Panc1 (cell line): ENCODE data around the gene GPC3. TPM values are rescaled to one million over a fixed set of nuclear protein-coding genes. Genes with fewer than 3 reads are reported as not detected.

Experiments
- ATAC-seq: fragments of 200-7000 bp; cut with Tn5 transposase; 2 replicates; pipeline ENCODE4 v1.9.1; 2020; ENCODE audit warnings: mild to moderate bottlenecking, moderate library complexity
- BruUV-seq: library from RNA; stranded (reverse); fragments of 400-500 nt; replicated peaks from 2 replicates; lab custom pipeline; 2021; lab: Mats Ljungman, UMichigan
- CTCF ChIA-PET: fragments of 300-600 bp; sonication (Branson Sonifier 250); formaldehyde crosslinking; loops from one replicate; lab custom pipeline; 2022; ENCODE audit warnings: antibody characterized with exemption; lab: Charles Lee
- POLR2A ChIA-PET: fragments of 300-600 bp; sonication (Branson Sonifier 250); formaldehyde crosslinking; loops from one replicate; lab custom pipeline; 2022; ENCODE audit warnings: antibody characterized with exemption; lab: Charles Lee
- DNase-seq: peaks from one replicate; pipeline ENCODE4 v3.0.0-alpha.2; 2010; ENCODE audit warnings: low read depth, low spot score
- H3K27ac ChIP-seq: 2 replicates; pipeline ENCODE4 v1.5.1; 2011; ENCODE audit warnings: mild to moderate bottlenecking, low read length, inconsistent platforms
- H3K27me3 ChIP-seq: fragments of 200-500 bp; sonication (Bioruptor generic); 2 replicates; pipeline ENCODE4 v1.6.0; 2014; ENCODE audit warnings: low read length, inconsistent platforms; ENCODE audit not compliant: control insufficient read depth, insufficient read depth
- H3K36me3 ChIP-seq: fragments of 200-500 bp; sonication (Bioruptor generic); 2 replicates; pipeline ENCODE4 v1.5.1; 2014; ENCODE audit warnings: inconsistent platforms, mild to moderate bottlenecking, low read length, moderate library complexity; ENCODE audit not compliant: control insufficient read depth, insufficient read depth
- H3K4me1 ChIP-seq: 2 replicates; pipeline ENCODE4 v1.5.1; 2011; ENCODE audit warnings: inconsistent platforms, mild to moderate bottlenecking, low read length, moderate library complexity; ENCODE audit not compliant: control insufficient read depth, insufficient read depth
- H3K4me3 ChIP-seq, 2 experiments: 2 replicates each; pipeline ENCODE4 v1.5.1; 2011 to 2012; ENCODE audit warnings: low read depth in 2 of 2, low read length in 2 of 2, mild to moderate bottlenecking in 2 of 2, inconsistent platforms in 1 of 2, moderate library complexity in 1 of 2
- H3K9me3 ChIP-seq: fragments of 200-500 bp; sonication (Bioruptor generic); 2 replicates; pipeline ENCODE4 v1.5.1; 2014; ENCODE audit warnings: low read depth, mild to moderate bottlenecking, inconsistent platforms, low read length, moderate library complexity; ENCODE audit not compliant: control insufficient read depth, insufficient read depth
- POLR2AphosphoS5 ChIP-seq: IDR thresholded peaks from 2 replicates; pipeline ENCODE4 v1.6.1; 2012; ENCODE audit warnings: mild to moderate bottlenecking, low read depth, low read length, moderate library complexity
- SIN3A ChIP-seq: IDR thresholded peaks from 2 replicates; pipeline ENCODE4 v1.6.1; 2012; ENCODE audit warnings: low read depth, mild to moderate bottlenecking, low read length, moderate library complexity, borderline replicate concordance; ENCODE audit not compliant: insufficient read depth
- TCF7L2 ChIP-seq: IDR thresholded peaks from 2 replicates; pipeline ENCODE4 v1.6.1; 2011; ENCODE audit warnings: mild to moderate bottlenecking, low read depth, low read length, inconsistent platforms
- in situ Hi-C: cut with HindIII; loops from 2 replicates; pipeline ENCODE4 v1.10.0; 2016; ENCODE audit warnings: low sequenced_read_pairs, low pct_unique_long_range_greater_than_20kb
- intact Hi-C: fragments of 100-400 bp; cut with micrococcal nuclease; formaldehyde crosslinking; loops from one replicate; pipeline ENCODE4 v1.10.0; 2022; ENCODE audit not compliant: unreplicated experiment
- total RNA-seq: library from RNA; stranded (reverse); gene quantifications from one replicate; pipeline ENCODE4 v1.2.1, GENCODE V29; 2021; ENCODE audit not compliant: unreplicated experiment
- TF ChIP-seq, protein P1 (sequence below), 2 experiments: IDR thresholded peaks; 2 replicates each; pipeline ENCODE4 v1.6.1; 2011 to 2012; ENCODE audit warnings: low read depth in 2 of 2, control low read depth in 1 of 2, low read length in 1 of 2, mild to moderate bottlenecking in 1 of 2, moderate library complexity in 1 of 2; ENCODE audit not compliant: insufficient read depth in 1 of 2
- TF ChIP-seq, protein P2 (sequence below): fragments of 450-650 bp; IDR thresholded peaks from 2 replicates; pipeline ENCODE4 v1.5.1; 2017; ENCODE audit warnings: mild to moderate bottlenecking

GPC3 gene
- total RNA-seq, 1 experiment from 2014 or later, result 0.95 TPM

DNA sequence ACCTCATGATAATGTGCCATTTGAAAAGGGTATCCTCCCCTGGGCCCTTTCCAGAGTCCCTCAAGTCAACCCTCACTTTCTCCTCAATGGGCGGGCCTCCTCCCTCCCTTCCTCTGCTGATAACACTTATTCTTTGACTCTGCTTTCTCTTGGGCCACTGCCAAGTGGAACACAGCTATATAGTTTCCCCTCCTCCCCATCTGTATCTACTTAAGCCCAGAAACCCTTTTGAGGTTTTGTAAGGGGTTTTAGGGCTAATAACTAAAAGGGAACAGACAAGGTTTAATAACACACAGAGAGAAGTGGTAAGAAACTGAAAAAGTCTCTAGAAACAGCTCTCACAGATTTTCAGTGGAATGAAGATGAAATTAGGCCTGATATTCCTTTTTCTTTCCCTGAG lies 116.7 kb downstream of the GPC3 start:
- TF ChIP-seq POLR2AphosphoS5 (no peak), SIN3A (no peak)
- TF ChIP-seq, protein P1, sequence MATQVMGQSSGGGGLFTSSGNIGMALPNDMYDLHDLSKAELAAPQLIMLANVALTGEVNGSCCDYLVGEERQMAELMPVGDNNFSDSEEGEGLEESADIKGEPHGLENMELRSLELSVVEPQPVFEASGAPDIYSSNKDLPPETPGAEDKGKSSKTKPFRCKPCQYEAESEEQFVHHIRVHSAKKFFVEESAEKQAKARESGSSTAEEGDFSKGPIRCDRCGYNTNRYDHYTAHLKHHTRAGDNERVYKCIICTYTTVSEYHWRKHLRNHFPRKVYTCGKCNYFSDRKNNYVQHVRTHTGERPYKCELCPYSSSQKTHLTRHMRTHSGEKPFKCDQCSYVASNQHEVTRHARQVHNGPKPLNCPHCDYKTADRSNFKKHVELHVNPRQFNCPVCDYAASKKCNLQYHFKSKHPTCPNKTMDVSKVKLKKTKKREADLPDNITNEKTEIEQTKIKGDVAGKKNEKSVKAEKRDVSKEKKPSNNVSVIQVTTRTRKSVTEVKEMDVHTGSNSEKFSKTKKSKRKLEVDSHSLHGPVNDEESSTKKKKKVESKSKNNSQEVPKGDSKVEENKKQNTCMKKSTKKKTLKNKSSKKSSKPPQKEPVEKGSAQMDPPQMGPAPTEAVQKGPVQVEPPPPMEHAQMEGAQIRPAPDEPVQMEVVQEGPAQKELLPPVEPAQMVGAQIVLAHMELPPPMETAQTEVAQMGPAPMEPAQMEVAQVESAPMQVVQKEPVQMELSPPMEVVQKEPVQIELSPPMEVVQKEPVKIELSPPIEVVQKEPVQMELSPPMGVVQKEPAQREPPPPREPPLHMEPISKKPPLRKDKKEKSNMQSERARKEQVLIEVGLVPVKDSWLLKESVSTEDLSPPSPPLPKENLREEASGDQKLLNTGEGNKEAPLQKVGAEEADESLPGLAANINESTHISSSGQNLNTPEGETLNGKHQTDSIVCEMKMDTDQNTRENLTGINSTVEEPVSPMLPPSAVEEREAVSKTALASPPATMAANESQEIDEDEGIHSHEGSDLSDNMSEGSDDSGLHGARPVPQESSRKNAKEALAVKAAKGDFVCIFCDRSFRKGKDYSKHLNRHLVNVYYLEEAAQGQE (IDR thresholded peaks at IDR 0.05; ENCODE audit: insufficient read depth in 1 of 2, low read depth in 2 of 2, low read length in 1 of 2), result no peak
- TF ChIP-seq, protein P2, sequence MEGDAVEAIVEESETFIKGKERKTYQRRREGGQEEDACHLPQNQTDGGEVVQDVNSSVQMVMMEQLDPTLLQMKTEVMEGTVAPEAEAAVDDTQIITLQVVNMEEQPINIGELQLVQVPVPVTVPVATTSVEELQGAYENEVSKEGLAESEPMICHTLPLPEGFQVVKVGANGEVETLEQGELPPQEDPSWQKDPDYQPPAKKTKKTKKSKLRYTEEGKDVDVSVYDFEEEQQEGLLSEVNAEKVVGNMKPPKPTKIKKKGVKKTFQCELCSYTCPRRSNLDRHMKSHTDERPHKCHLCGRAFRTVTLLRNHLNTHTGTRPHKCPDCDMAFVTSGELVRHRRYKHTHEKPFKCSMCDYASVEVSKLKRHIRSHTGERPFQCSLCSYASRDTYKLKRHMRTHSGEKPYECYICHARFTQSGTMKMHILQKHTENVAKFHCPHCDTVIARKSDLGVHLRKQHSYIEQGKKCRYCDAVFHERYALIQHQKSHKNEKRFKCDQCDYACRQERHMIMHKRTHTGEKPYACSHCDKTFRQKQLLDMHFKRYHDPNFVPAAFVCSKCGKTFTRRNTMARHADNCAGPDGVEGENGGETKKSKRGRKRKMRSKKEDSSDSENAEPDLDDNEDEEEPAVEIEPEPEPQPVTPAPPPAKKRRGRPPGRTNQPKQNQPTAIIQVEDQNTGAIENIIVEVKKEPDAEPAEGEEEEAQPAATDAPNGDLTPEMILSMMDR, result no peak
- Histone ChIP-seq H3K36me3 (no peaks in the 10 kb centered on the region), H3K9me3 (no peaks in the 10 kb centered on the region), H3K4me1 (no peaks in the 10 kb centered on the region), H3K27me3 (peaks cover 2% of the 10 kb centered on the region; the same call in 1 of the 2 replicates), H3K27ac (no peak overlapping the region), H3K4me3 (no peak overlapping the region)
- intact Hi-C loops (no loop called here), in situ Hi-C loops (no loop called here)
- CTCF ChIA-PET, result interaction anchor here (0.6 kb wide), 1 partner anchor 41 kb away, joined by 3 read pairs; no protein-coding TSS in a partner anchor
- no TSS peak for BruUV-seq
- POLR2A ChIA-PET, result no interaction called here
- DNase-seq (no peak), ATAC-seq (no peak)

DNA sequence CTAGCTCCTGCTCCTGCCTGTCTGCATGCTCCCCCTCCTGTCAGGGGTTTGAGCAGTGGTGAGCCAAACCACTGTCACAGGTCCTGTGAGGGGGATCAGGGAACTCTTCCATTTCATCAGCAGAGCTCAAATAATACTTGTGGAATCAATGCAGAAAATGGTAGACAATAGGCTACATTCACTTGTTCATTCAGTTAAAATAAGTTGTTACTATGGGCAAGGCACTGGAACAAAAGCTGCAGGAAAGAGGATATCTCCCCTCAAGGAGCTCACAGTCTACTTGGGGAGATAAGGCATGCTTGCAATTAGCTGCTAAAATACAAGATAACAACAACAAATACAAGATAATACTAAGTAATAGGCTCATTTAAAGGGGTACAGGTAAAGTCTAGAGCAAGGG lies 117.1 kb downstream of the GPC3 start:
- Histone ChIP-seq H3K4me3 (no peak overlapping the region), H3K4me1 (no peaks in the 10 kb centered on the region), H3K36me3 (no peaks in the 10 kb centered on the region), H3K27ac (no peak overlapping the region), H3K9me3 (no peaks in the 10 kb centered on the region), H3K27me3 (peaks cover 2% of the 10 kb centered on the region; the same call in 1 of the 2 replicates)
- no peak for ATAC-seq
- no TSS peak for BruUV-seq
- CTCF ChIA-PET, result no interaction called here
- in situ Hi-C loops (no loop called here), intact Hi-C loops (no loop called here)
- TF ChIP-seq, protein P2, result no peak
- no peak for TF ChIP-seq POLR2AphosphoS5
- TF ChIP-seq, protein P1 (IDR thresholded peaks at IDR 0.05; ENCODE audit: insufficient read depth in 1 of 2, low read depth in 2 of 2, low read length in 1 of 2), result no peak
- no peak for TF ChIP-seq TCF7L2
- no peak for TF ChIP-seq SIN3A
- DNase-seq, result no peak
- POLR2A ChIA-PET, result no interaction called here
